CD4-positive, CD25-positive, alpha-beta regulatory T cell (primary cell): ENCODE data around the gene ACCS. TPM values are rescaled to one million over a fixed set of nuclear protein-coding genes. Genes with fewer than 3 reads are reported as not detected.

ENCODE experiments used
- ATAC-seq, 2 donors: fragments of 150-1000 bp; cut with Tn5 transposase; one replicate each; pipeline ENCODE4 v1.10.0; 2021; ENCODE audit warnings: low read depth in 2 of 2, moderate number of reproducible peaks in 2 of 2, moderate library complexity in 1 of 2
- DNase-seq, 3 donors: peaks; one replicate each; pipeline versions ENCODE4 v3.0.0 to v3.0.0-alpha.2; 2012 to 2022; ENCODE audit warnings: mixed read lengths in 1 of 3
- H3K27ac ChIP-seq: one replicate; pipeline ENCODE4 v1.7.0; 2013; ENCODE audit warnings: mild to moderate bottlenecking, low read length; ENCODE audit not compliant: insufficient read depth, poor library complexity, severe bottlenecking
- H3K27me3 ChIP-seq: one replicate; pipeline ENCODE4 v1.7.0; 2013; ENCODE audit warnings: low read length; ENCODE audit not compliant: control insufficient read depth, insufficient read depth
- H3K36me3 ChIP-seq: one replicate; pipeline ENCODE4 v1.7.0; 2013; ENCODE audit warnings: mild to moderate bottlenecking, low read length, moderate library complexity; ENCODE audit not compliant: control insufficient read depth, insufficient read depth
- H3K4me1 ChIP-seq: 2 replicates; pipeline ENCODE4 v1.7.0; 2013; ENCODE audit warnings: mild to moderate bottlenecking, low read length; ENCODE audit not compliant: insufficient read depth, control insufficient read depth, poor library complexity, severe bottlenecking
- H3K4me3 ChIP-seq: one replicate; pipeline ENCODE4 v1.7.0; 2013; ENCODE audit warnings: low read depth, mild to moderate bottlenecking, low read length, moderate library complexity
- H3K9me3 ChIP-seq, 2 experiments: 1 replicate in 1 of 2; 2 replicates in 1 of 2; pipeline ENCODE4 v1.7.0; 2013; ENCODE audit warnings: low read length in 2 of 2, mild to moderate bottlenecking in 1 of 2, moderate library complexity in 1 of 2; ENCODE audit not compliant: control insufficient read depth in 2 of 2
- H3K27ac Mint-ChIP-seq, 3 donors: one replicate each; pipeline ENCODE4 v1.8.0; 2020 to 2022; ENCODE audit warnings: mild to moderate bottlenecking in 3 of 3, mixed read lengths in 3 of 3, moderate library complexity in 2 of 3
- H3K27me3 Mint-ChIP-seq: one replicate; pipeline ENCODE4 v1.8.0; 2022; ENCODE audit warnings: mild to moderate bottlenecking, mixed read lengths
- H3K36me3 Mint-ChIP-seq: one replicate; pipeline ENCODE4 v1.8.0; 2020; ENCODE audit warnings: mixed read lengths
- H3K4me1 Mint-ChIP-seq, 4 donors: one replicate each; pipeline ENCODE4 v1.8.0; 2020 to 2022; ENCODE audit warnings: mixed read lengths in 4 of 4, mild to moderate bottlenecking in 1 of 4
- H3K4me3 Mint-ChIP-seq, 4 donors: one replicate each; pipeline ENCODE4 v1.8.0; 2020 to 2022; ENCODE audit warnings: mild to moderate bottlenecking in 4 of 4, mixed read lengths in 4 of 4, moderate library complexity in 3 of 4
- H3K9me3 Mint-ChIP-seq, 7 donors: one replicate each; pipeline ENCODE4 v1.8.0; 2020 to 2022; ENCODE audit warnings: mixed read lengths in 7 of 7, mild to moderate bottlenecking in 3 of 7, moderate library complexity in 2 of 7
- polyA plus RNA-seq, 4 donors: library from polyadenylated mRNA; unstranded; fragments of 300-500 nt; fragmentation: Illumina TruSeq; gene quantifications; one replicate each; pipeline ENCODE4 v1.2.3, GENCODE V29; 2021
- total RNA-seq: library from RNA; stranded (reverse); gene quantifications from one replicate; pipeline ENCODE4 v1.2.3, GENCODE V29; 2022

The ACCS gene
- total RNA-seq (77.9 TPM), polyA plus RNA-seq (1 to 10 TPM; 1.3 to 6.9 (median 1.7) TPM)

GRCh38 chr11:44065841-44066731 is at the start of gene ACCS:
Gene ACCS, plus strand, starts transcription at chr11:44066270. Its CDS starts 1,358 bp downstream, at chr11:44067628.
- Histone ChIP-seq H3K4me1 (peaks cover 17% of the 10 kb centered on the region), H3K27ac (peak within 1 kb of the TSS; percentile 73), H3K9me3 (no peaks in the 10 kb centered on the region), H3K36me3 (peaks cover under 1% of the 10 kb centered on the region), H3K27me3 (no peaks in the 10 kb centered on the region), H3K4me3 (peak within 1 kb of the TSS; percentile 86)
- H3K27ac Mint-ChIP-seq: peak within 1 kb of the TSS; percentile 91 to 97 (median 96)
- no peaks in the 10 kb centered on the region for H3K9me3 Mint-ChIP-seq
- ATAC-seq (peak; percentile 95 to 97), DNase-seq (peak; percentile 80 to 97 (median 92))
- H3K36me3 Mint-ChIP-seq: no peaks in the 10 kb centered on the region
- H3K4me3 Mint-ChIP-seq: peak within 1 kb of the TSS; percentile 91 to 97 (median 94)
- H3K4me1 Mint-ChIP-seq: peaks cover 11 to 51% (median 23%) of the 10 kb centered on the region in 4 donors
- H3K27me3 Mint-ChIP-seq: no peaks in the 10 kb centered on the region

- H3K27me3 Mint-ChIP-seq: peaks cover 33% of the 10 kb centered on the region
- H3K4me3 Mint-ChIP-seq: no peak overlapping the region
- no peak for DNase-seq
These were observed 49.3 kb upstream of the ACCS start for GRCh38 chr11:44016546-44017442.

GRCh38 chr11:44017443-44018126 is 48.5 kb upstream of the ACCS start:
- Mint-ChIP-seq H3K36me3 (no peaks in the 10 kb centered on the region), H3K4me1 (no peaks in the 10 kb centered on the region), H3K9me3 (peaks cover 0 to 5% (median 4%) of the 10 kb centered on the region in 7 donors), H3K4me3 (no peak overlapping the region), H3K27ac (no peak overlapping the region), H3K27me3 (peaks cover 35% of the 10 kb centered on the region)
- no peaks in the 10 kb centered on the region for H3K4me1 ChIP-seq
- peaks cover 0 to 2% of the 10 kb centered on the region in 2 experiments for H3K9me3 ChIP-seq
- DNase-seq (no peak), ATAC-seq (no peak)
- H3K27ac ChIP-seq: no peak overlapping the region
- peaks cover 3% of the 10 kb centered on the region for H3K27me3 ChIP-seq
- H3K36me3 ChIP-seq: no peaks in the 10 kb centered on the region
- H3K4me3 ChIP-seq: no peak overlapping the region

More at GRCh38 chr11:44016546-44017442, 49.3 kb upstream of the ACCS start:
- Histone ChIP-seq H3K4me3 (no peak overlapping the region), H3K27ac (no peak overlapping the region), H3K27me3 (peaks cover 3% of the 10 kb centered on the region), H3K4me1 (no peaks in the 10 kb centered on the region), H3K9me3 (no peaks in the 10 kb centered on the region), H3K36me3 (no peaks in the 10 kb centered on the region)
- Mint-ChIP-seq H3K36me3 (no peaks in the 10 kb centered on the region), H3K9me3 (peaks cover 0 to 4% (median under 1%) of the 10 kb centered on the region in 7 donors), H3K4me1 (no peaks in the 10 kb centered on the region), H3K27ac (no peak overlapping the region)
- ATAC-seq: no peak

DNA sequence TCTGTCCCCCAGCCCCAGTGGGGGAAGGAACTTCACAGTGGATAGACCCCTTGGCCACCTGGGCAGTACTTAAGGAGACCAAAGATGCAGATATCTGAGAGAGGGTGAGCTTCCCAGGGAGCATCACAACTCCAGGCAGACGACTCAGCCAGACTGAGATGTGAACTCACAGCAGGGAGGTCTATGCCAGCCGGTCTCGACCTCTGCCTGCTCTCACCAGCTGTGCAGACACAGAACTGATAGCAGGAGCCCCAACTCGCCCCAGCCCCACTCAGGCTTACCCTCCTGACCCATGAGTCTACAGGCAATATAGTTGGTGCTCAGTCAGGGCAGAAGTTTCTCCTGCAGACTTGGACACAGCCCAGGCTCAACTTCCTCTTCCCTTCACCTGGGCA is 47.9 kb upstream of the ACCS start:
- H3K27me3 Mint-ChIP-seq: peaks cover 36% of the 10 kb centered on the region
- H3K4me3 Mint-ChIP-seq: no peak overlapping the region

GRCh38 chr11:44018829-44019228 is 47.2 kb upstream of the ACCS start:
- no peaks in the 10 kb centered on the region for H3K4me1 Mint-ChIP-seq
- peaks cover 0 to 7% (median 4%) of the 10 kb centered on the region in 7 donors for H3K9me3 Mint-ChIP-seq
- Histone ChIP-seq H3K36me3 (no peaks in the 10 kb centered on the region), H3K4me1 (no peaks in the 10 kb centered on the region), H3K4me3 (no peak overlapping the region), H3K27ac (no peak overlapping the region), H3K9me3 (peaks cover 0 to 2% of the 10 kb centered on the region in 2 experiments), H3K27me3 (peaks cover 3% of the 10 kb centered on the region)
- DNase-seq (no peak), ATAC-seq (no peak)
- no peak overlapping the region for H3K4me3 Mint-ChIP-seq
- peaks cover 40% of the 10 kb centered on the region for H3K27me3 Mint-ChIP-seq
- no peak overlapping the region for H3K27ac Mint-ChIP-seq
- no peaks in the 10 kb centered on the region for H3K36me3 Mint-ChIP-seq

More for the DNA sequence above, 47.9 kb upstream of the ACCS start:
- no peak overlapping the region for H3K27ac Mint-ChIP-seq
- Histone ChIP-seq H3K27me3 (peaks cover 3% of the 10 kb centered on the region), H3K9me3 (peaks cover 0 to 2% of the 10 kb centered on the region in 2 experiments), H3K27ac (no peak overlapping the region), H3K4me1 (no peaks in the 10 kb centered on the region), H3K4me3 (no peak overlapping the region), H3K36me3 (no peaks in the 10 kb centered on the region)
- H3K4me1 Mint-ChIP-seq: no peaks in the 10 kb centered on the region
- H3K9me3 Mint-ChIP-seq: peaks cover 0 to 6% (median 4%) of the 10 kb centered on the region in 7 donors
- ATAC-seq (no peak), DNase-seq (no peak)
- no peaks in the 10 kb centered on the region for H3K36me3 Mint-ChIP-seq

- no peaks in the 10 kb centered on the region for H3K4me1 Mint-ChIP-seq
- Histone ChIP-seq H3K36me3 (no peaks in the 10 kb centered on the region), H3K27ac (no peak overlapping the region), H3K4me3 (no peak overlapping the region), H3K27me3 (peaks cover 5% of the 10 kb centered on the region), H3K9me3 (peaks cover 0 to 8% of the 10 kb centered on the region in 2 experiments), H3K4me1 (no peaks in the 10 kb centered on the region)
- peaks cover 3% of the 10 kb centered on the region for H3K36me3 Mint-ChIP-seq
- DNase-seq (no peak), ATAC-seq (no peak)
- peaks cover 0 to 19% (median 7%) of the 10 kb centered on the region in 7 donors for H3K9me3 Mint-ChIP-seq
- H3K4me3 Mint-ChIP-seq: no peak overlapping the region
- peaks cover 37% of the 10 kb centered on the region for H3K27me3 Mint-ChIP-seq
- no peak overlapping the region for H3K27ac Mint-ChIP-seq
These were observed 41.1 kb upstream of the ACCS start for GRCh38 chr11:44024977-44025376.

GRCh38 chr11:44025727-44026126 is 40.3 kb upstream of the ACCS start:
- Mint-ChIP-seq H3K4me1 (no peaks in the 10 kb centered on the region), H3K36me3 (peaks cover 3% of the 10 kb centered on the region), H3K9me3 (peaks cover 0 to 19% (median 7%) of the 10 kb centered on the region in 7 donors), H3K27ac (no peak overlapping the region), H3K27me3 (peaks cover 35% of the 10 kb centered on the region), H3K4me3 (no peak overlapping the region)
- H3K36me3 ChIP-seq: no peaks in the 10 kb centered on the region
- H3K27me3 ChIP-seq: peaks cover 5% of the 10 kb centered on the region
- no peaks in the 10 kb centered on the region for H3K4me1 ChIP-seq
- no peak overlapping the region for H3K4me3 ChIP-seq
- H3K9me3 ChIP-seq: peaks cover 0 to 8% of the 10 kb centered on the region in 2 experiments
- DNase-seq: no peak
- no peak overlapping the region for H3K27ac ChIP-seq
- no peak for ATAC-seq
